GM19043 (cell line): ENCODE measurements around the gene ARID1B.
A peak's percentile ranks its signal among the peaks of the same experiment; 100 is the strongest.

Source experiments
- ATAC-seq: cut with Tn5 transposase; IDR thresholded peaks from one replicate; pipeline ENCODE4 v1.9.1; 2021; ENCODE audit warnings: low read depth; ENCODE audit not compliant: unreplicated experiment

The ARID1B gene

DNA sequence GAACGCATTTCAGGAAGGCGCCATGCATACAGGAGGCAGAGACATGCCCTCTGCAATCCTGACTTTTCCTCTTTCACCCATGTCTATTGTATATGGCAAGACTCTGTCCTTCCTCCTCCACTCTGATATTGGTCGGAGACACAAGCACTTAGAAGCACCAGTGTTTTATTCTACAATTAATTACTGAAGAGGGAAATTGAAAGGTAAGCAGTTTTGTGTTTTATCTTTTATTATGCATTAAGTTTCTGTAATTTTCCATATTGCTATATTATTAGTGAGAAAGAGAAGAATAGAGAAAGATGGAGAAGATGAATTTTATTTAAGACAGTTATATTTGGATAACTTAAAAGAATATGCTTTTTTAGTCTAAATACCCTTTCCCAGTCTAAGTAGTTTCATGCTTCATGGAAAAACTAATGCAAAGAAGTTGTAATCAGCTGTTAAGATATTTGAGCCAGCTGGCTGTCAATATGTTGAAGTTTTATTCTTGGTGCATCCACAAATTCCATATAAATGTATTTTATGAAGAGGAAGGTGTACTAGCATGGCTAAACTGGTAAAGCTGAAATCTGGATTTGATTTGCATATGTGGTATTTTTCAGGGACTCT lies 13.6 kb downstream of the ARID1B start:
- no peak for ATAC-seq

DNA sequence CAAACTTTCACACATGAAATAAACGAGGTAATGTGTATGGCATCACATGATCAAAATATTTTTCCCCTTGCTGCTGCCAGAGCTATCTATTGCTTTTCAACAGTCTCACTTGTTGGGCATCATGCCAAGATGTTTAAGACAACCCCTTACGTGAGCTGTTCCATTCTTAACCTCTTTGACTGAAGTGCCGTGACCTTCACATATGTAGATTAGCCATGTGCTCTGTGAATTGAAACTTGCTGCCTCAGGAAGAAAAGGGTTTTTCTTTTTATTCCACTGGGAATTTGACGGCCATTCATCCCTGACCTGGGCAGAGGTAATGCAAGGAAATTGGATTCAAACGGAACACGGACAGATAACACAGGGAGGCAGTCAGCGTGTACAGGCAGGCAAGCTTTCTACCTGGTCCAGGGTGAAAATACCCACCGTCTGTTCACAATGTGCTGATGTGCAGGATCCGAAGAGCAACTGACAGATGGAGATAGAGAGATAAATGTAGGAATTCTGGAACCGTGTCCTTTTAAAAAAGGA lies 14.2 kb downstream of the ARID1B start:
- ATAC-seq = peak; percentile 60

- no peak for ATAC-seq
These were observed 16.0 kb downstream of the ARID1B start for GRCh38 chr6:156793200-156793599.

- peak; percentile 58 for ATAC-seq
These were observed 17.6 kb downstream of the ARID1B start for GRCh38 chr6:156794546-156795354.

DNA sequence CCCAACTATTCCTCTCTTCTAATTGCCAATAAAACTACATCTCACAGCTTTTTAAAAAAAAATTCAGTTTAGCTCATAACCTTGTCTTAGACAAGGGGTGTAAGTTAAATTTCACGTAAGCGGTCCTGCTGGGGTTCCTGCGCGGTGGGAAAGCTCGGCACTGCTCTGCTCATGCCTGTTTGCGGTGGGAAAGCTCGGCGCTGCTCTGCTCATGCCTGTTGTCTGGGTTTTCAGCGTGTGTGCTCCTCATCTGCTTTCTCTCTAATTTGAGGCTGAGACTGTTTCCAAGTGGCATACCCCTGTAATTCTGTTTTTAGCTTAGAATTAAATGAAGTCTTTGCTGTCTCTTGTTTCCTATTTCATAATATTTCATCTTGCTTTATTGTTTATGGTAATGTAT lies 18.6 kb downstream of the ARID1B start:
- no peak for ATAC-seq

- ATAC-seq = no peak
These were observed 19.4 kb downstream of the ARID1B start for GRCh38 chr6:156796627-156797026.

GRCh38 chr6:156797901-156798735 lies 20.9 kb downstream of the ARID1B start:
- no peak for ATAC-seq

DNA sequence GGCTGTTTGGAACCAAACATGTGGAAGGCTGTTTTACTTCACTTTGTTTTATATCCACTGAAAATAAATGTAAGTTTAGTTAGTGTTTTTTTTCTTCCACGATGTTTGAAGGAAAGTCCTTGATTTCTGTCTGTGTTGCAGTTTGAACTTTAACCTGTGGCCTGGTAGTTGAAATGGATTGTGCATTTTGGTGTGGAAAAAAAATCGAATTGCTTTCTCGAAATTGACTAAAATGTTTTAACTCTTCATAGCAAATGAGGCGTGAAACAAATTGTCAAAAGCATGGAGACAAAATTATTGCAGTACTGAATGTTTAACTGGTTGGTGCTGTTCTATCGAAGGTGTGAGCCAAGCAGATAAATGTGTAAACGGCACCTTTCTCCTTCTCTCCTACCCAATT lies 24.5 kb downstream of the ARID1B start:
- no peak for ATAC-seq

GRCh38 chr6:156803353-156803752 lies 26.2 kb downstream of the ARID1B start:
- no peak for ATAC-seq

GRCh38 chr6:156804402-156804801 lies 27.2 kb downstream of the ARID1B start:
- no peak for ATAC-seq

DNA sequence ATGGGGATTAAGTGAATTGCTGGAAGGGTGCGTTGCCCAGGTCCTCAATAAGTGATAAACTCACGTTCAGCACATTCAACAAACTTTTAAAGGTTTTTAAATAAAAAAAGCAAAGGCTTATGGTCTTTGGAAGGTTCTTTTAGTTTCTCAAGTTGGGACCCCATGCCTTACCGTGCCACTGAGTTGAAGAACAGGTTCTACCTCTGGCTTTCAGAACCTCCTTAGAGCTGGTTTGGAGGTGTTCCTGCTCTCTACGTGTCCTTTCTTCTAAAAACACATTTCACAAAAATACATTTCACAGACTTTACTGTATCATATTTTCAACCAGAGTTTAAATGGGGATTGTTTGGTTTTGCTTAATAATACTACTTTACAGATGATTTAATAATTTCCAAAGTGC lies 29.0 kb downstream of the ARID1B start:
- ATAC-seq = no peak

GRCh38 chr6:156807028-156807427 lies 29.9 kb downstream of the ARID1B start:
- no peak for ATAC-seq

GRCh38 chr6:156807795-156808194 lies 30.6 kb downstream of the ARID1B start:
- ATAC-seq = no peak

DNA sequence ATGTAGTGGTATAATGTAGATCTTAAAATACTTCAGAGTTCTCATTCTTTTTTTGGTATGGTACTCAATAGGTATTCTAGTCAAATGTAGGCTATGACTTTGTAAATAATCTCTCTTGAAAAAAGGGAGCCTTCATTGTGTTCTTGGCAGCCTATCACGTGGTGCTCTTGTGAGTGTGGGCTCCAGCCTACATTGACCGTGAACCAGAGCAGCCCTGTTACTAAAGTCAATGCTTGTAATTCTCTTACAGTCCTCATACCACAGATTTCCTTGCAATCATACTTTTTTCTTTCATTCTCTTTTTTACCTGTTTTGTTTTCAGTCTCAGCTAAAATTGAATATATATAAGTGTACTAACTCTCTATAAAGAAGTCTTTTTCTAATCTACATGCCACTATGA lies 31.1 kb downstream of the ARID1B start:
- no peak for ATAC-seq

DNA sequence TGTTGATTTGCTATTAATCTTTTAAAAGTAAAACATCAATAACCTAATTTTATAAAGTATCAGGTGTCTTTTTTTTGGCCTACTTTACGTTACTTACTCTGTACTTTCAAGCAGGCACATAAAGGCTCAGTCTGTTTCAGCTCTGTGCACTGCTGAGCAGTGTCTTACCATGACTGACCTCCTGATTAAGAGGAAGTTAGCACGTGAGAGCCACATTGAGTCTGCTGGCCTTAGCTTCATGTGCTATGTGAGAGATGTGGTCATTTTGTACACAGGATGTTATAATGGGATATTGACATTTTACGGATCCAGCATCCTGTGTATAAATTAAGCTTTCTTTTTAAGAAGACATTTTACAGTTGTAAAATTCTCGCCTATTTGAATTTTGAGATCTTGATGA lies 31.9 kb downstream of the ARID1B start:
- ATAC-seq = peak; percentile 90

GRCh38 chr6:156809446-156810178 lies 32.4 kb downstream of the ARID1B start:
- no peak for ATAC-seq

DNA sequence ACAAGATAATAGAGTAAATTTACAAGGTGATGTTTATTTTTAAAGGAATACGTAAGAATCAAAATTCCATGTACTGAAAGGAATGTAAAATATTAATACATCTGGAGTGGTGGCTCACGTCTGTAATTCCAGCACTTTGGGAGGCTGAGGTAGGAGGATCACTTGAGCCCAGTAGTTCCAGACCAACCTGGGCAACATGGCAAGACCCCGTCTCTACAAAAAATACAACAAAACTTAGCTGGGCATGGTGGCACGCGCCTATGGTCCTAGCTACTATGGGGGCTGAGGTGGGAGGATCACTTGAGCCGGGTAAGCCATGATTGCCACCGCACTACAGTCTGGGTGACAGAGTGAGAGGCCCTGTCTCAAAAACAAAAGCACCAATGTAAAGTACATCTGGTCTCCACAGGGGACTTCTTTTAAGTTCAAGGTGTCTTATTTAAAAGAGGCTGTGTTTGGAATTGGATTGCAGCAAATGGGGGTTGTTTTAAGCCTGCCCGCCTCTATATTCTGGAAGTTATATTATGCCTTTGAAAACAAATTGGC lies 36.9 kb downstream of the ARID1B start:
- no peak for ATAC-seq

GRCh38 chr6:156816505-156816904 lies 39.3 kb downstream of the ARID1B start:
- no peak for ATAC-seq

- ATAC-seq = no peak
These were observed 43.1 kb downstream of the ARID1B start for GRCh38 chr6:156820089-156820798.

- ATAC-seq = peak; percentile 41
These were observed 44.5 kb downstream of the ARID1B start for GRCh38 chr6:156821707-156822106.
